Panc1 (cell line): Measurements from ENCODE around the gene RPUSD3. TPM values are rescaled to one million over a fixed set of nuclear protein-coding genes. Genes with fewer than 3 reads are reported as not detected.
A peak's percentile ranks its signal among the peaks of the same experiment; 100 is the strongest.

Experiments used
- ATAC-seq: fragments of 200-7000 bp; cut with Tn5 transposase; 2 replicates; pipeline ENCODE4 v1.9.1; 2020; ENCODE audit warnings: mild to moderate bottlenecking, moderate library complexity
- BruUV-seq: library from RNA; stranded (reverse); fragments of 400-500 nt; replicated peaks from 2 replicates; lab custom pipeline; 2021; lab: Mats Ljungman, UMichigan
- CTCF ChIA-PET: fragments of 300-600 bp; sonication (Branson Sonifier 250); formaldehyde crosslinking; loops from one replicate; lab custom pipeline; 2022; ENCODE audit warnings: antibody characterized with exemption; lab: Charles Lee
- POLR2A ChIA-PET: fragments of 300-600 bp; sonication (Branson Sonifier 250); formaldehyde crosslinking; loops from one replicate; lab custom pipeline; 2022; ENCODE audit warnings: antibody characterized with exemption; lab: Charles Lee
- DNase-seq: peaks from one replicate; pipeline ENCODE4 v3.0.0-alpha.2; 2010; ENCODE audit warnings: low read depth, low spot score
- H3K27ac ChIP-seq: 2 replicates; pipeline ENCODE4 v1.5.1; 2011; ENCODE audit warnings: mild to moderate bottlenecking, low read length, inconsistent platforms
- H3K27me3 ChIP-seq: fragments of 200-500 bp; sonication (Bioruptor generic); 2 replicates; pipeline ENCODE4 v1.6.0; 2014; ENCODE audit warnings: low read length, inconsistent platforms; ENCODE audit not compliant: control insufficient read depth, insufficient read depth
- H3K36me3 ChIP-seq: fragments of 200-500 bp; sonication (Bioruptor generic); 2 replicates; pipeline ENCODE4 v1.5.1; 2014; ENCODE audit warnings: inconsistent platforms, mild to moderate bottlenecking, low read length, moderate library complexity; ENCODE audit not compliant: control insufficient read depth, insufficient read depth
- H3K4me1 ChIP-seq: 2 replicates; pipeline ENCODE4 v1.5.1; 2011; ENCODE audit warnings: inconsistent platforms, mild to moderate bottlenecking, low read length, moderate library complexity; ENCODE audit not compliant: control insufficient read depth, insufficient read depth
- H3K4me3 ChIP-seq, 2 experiments: 2 replicates each; pipeline ENCODE4 v1.5.1; 2011 to 2012; ENCODE audit warnings: low read depth in 2 of 2, low read length in 2 of 2, mild to moderate bottlenecking in 2 of 2, inconsistent platforms in 1 of 2, moderate library complexity in 1 of 2
- H3K9me3 ChIP-seq: fragments of 200-500 bp; sonication (Bioruptor generic); 2 replicates; pipeline ENCODE4 v1.5.1; 2014; ENCODE audit warnings: low read depth, mild to moderate bottlenecking, inconsistent platforms, low read length, moderate library complexity; ENCODE audit not compliant: control insufficient read depth, insufficient read depth
- CTCF ChIP-seq: fragments of 450-650 bp; IDR thresholded peaks from 2 replicates; pipeline ENCODE4 v1.5.1; 2017; ENCODE audit warnings: mild to moderate bottlenecking
- POLR2AphosphoS5 ChIP-seq: IDR thresholded peaks from 2 replicates; pipeline ENCODE4 v1.6.1; 2012; ENCODE audit warnings: mild to moderate bottlenecking, low read depth, low read length, moderate library complexity
- REST ChIP-seq, 2 experiments: IDR thresholded peaks; 2 replicates each; pipeline ENCODE4 v1.6.1; 2011 to 2012; ENCODE audit warnings: low read depth in 2 of 2, control low read depth in 1 of 2, low read length in 1 of 2, mild to moderate bottlenecking in 1 of 2, moderate library complexity in 1 of 2; ENCODE audit not compliant: insufficient read depth in 1 of 2
- SIN3A ChIP-seq: IDR thresholded peaks from 2 replicates; pipeline ENCODE4 v1.6.1; 2012; ENCODE audit warnings: low read depth, mild to moderate bottlenecking, low read length, moderate library complexity, borderline replicate concordance; ENCODE audit not compliant: insufficient read depth
- TCF7L2 ChIP-seq: IDR thresholded peaks from 2 replicates; pipeline ENCODE4 v1.6.1; 2011; ENCODE audit warnings: mild to moderate bottlenecking, low read depth, low read length, inconsistent platforms
- in situ Hi-C: cut with HindIII; loops from 2 replicates; pipeline ENCODE4 v1.10.0; 2016; ENCODE audit warnings: low sequenced_read_pairs, low pct_unique_long_range_greater_than_20kb
- intact Hi-C: fragments of 100-400 bp; cut with micrococcal nuclease; formaldehyde crosslinking; loops from one replicate; pipeline ENCODE4 v1.10.0; 2022; ENCODE audit not compliant: unreplicated experiment
- total RNA-seq: library from RNA; stranded (reverse); gene quantifications from one replicate; pipeline ENCODE4 v1.2.1, GENCODE V29; 2021; ENCODE audit not compliant: unreplicated experiment

The RPUSD3 gene
- total RNA-seq, 1 experiment from 2014 or later, result 40.4 TPM

DNA sequence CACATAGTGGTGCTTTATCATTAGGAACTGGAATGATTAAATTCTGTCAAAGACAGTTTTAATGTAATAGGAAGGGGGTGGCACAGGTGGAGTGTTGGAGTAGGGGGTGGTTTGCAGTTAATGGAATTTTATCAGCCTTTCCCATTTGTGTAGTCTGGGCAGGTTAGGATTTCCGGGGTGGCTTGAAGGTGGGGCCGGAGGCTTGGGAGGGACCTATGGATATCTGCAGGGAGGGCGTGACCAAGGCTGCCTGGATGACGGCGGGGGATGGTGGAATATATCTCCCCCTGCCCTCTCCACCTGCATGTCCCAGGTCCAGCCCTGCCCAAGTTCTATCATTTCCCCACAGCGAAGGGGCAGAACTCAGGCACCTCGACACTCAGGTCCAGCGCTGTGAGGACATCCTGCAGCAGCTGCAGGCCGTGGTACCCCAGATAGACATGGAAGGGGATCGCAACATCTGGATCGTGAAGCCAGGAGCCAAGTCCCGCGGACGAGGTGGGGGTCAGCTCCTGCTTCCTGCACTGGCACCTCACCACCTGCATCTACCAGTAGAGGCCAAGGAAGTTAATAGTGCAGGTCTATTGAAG lies 18.3 kb downstream of the RPUSD3 start:
- Histone ChIP-seq H3K4me3 (no peak overlapping the region), H3K27ac (no peak overlapping the region), H3K27me3 (no peaks in the 10 kb centered on the region), H3K36me3 (no peaks in the 10 kb centered on the region), H3K9me3 (no peaks in the 10 kb centered on the region), H3K4me1 (no peaks in the 10 kb centered on the region)
- no TSS peak for BruUV-seq
- intact Hi-C loops (no loop called here), in situ Hi-C loops (no loop called here)
- TF ChIP-seq CTCF, result no peak
- no peak for ATAC-seq
- DNase-seq, result no peak
- ChIA-PET POLR2A (no interaction called here), CTCF (no interaction called here)

DNA sequence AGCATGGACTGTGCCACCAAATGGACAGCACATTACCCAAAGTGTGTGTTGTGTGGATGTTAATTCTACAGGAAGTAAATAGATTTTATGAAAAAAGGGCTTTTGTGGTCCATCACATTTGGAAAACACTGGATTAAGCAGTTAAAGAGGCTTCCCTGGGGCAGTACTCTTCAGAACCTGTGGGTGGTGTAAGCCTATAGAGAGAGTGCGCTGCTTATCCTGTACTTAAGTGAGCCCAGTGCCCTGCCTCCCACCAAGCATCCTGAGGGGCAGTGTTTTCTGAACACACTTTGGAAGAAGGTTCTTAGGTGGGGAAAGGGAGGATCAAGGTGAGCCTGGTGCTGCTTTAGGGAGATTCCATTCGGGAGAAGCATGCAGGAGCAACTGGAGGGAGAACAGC lies 22.9 kb downstream of the RPUSD3 start:
- CTCF ChIA-PET, result no interaction called here
- in situ Hi-C loops, result no loop called here
- no TSS peak for BruUV-seq
- Histone ChIP-seq H3K27me3 (no peaks in the 10 kb centered on the region), H3K27ac (no peak overlapping the region), H3K4me1 (no peaks in the 10 kb centered on the region), H3K36me3 (no peaks in the 10 kb centered on the region), H3K9me3 (no peaks in the 10 kb centered on the region), H3K4me3 (no peak overlapping the region)
- TF ChIP-seq SIN3A (no peak), REST (IDR thresholded peaks at IDR 0.05; ENCODE audit: insufficient read depth in 1 of 2, low read depth in 2 of 2, low read length in 1 of 2) (no peak), CTCF (no peak; the same call in 1 of the 2 replicates), POLR2AphosphoS5 (no peak), TCF7L2 (no peak)
- ATAC-seq (peak; percentile 89), DNase-seq (no peak)
- POLR2A ChIA-PET, result no interaction called here
- intact Hi-C loops, result no loop called here
